Breast epithelium (tissue), 4 donors: ENCODE measurements around the gene DPYD. TPM values are rescaled to one million over a fixed set of nuclear protein-coding genes. Genes with fewer than 3 reads are reported as not detected.

Experiments used
- DNase-seq, 2 donors: peaks; one replicate each; pipeline ENCODE4 v3.0.0-alpha.2; 2019; ENCODE audit warnings: low spot score in 2 of 2
- H3K27ac ChIP-seq, 2 donors: fragments of 200-600 bp; sonication (generic) in 1 of 2; one replicate each; pipeline ENCODE4 v1.5.1; 2016 to 2019; ENCODE audit warnings: mild to moderate bottlenecking in 1 of 2
- H3K27me3 ChIP-seq, 2 donors: fragments of 200-600 bp; sonication (generic) in 1 of 2; one replicate each; pipeline versions ENCODE4 v1.5.1 to v1.6.0; 2017 to 2019; ENCODE audit warnings: control low read depth in 1 of 2, mild to moderate bottlenecking in 1 of 2
- H3K36me3 ChIP-seq: fragments of 200-600 bp; one replicate; pipeline ENCODE4 v1.5.1; 2019
- H3K4me1 ChIP-seq, 2 donors: fragments of 200-600 bp; sonication (generic); one replicate each; pipeline ENCODE4 v1.5.1; 2016 to 2019; ENCODE audit warnings: control low read depth in 1 of 2
- H3K4me3 ChIP-seq, 3 donors: fragments of 200-600 bp; sonication (generic); 1 replicate in 2 of 3; 2 replicates in 1 of 3; pipeline ENCODE4 v1.5.1; 2016 to 2019; ENCODE audit warnings: mild to moderate bottlenecking in 3 of 3, moderate library complexity in 2 of 3
- H3K9me3 ChIP-seq, 2 donors: fragments of 200-600 bp; sonication (generic) in 1 of 2; one replicate each; pipeline ENCODE4 v1.5.1; 2016 to 2019; ENCODE audit warnings: control low read depth in 1 of 2
- POLR2A ChIP-seq: fragments of 450-650 bp; IDR thresholded peaks from one replicate; pipeline ENCODE4 v1.6.1; 2016; ENCODE audit warnings: antibody characterized with exemption, mild to moderate bottlenecking, moderate library complexity
- POLR2AphosphoS5 ChIP-seq, 3 donors: sonication (generic); formaldehyde crosslinking; IDR thresholded peaks; one replicate each; pipeline ENCODE4 v1.6.1; 2017; ENCODE audit warnings: antibody characterized with exemption in 3 of 3
- intact Hi-C: fragments of 100-400 bp; cut with DNase I; formaldehyde crosslinking; loops from one replicate; pipeline ENCODE4 v1.15.1; 2023; ENCODE audit warnings: low total_unique reads
- total RNA-seq, 3 donors: library from RNA; depleted of rRNA; stranded (reverse); fragments of >200 nt; gene quantifications; one replicate each; pipeline ENCODE4 v1.1.0, GENCODE V29; 2016
- TF ChIP-seq, protein P1 (sequence below), 3 donors: fragments of 450-650 bp; IDR thresholded peaks; one replicate each; pipeline ENCODE4 v1.5.1; 2016 to 2017; ENCODE audit warnings: antibody characterized with exemption in 3 of 3, mild to moderate bottlenecking in 3 of 3, moderate library complexity in 3 of 3

The DPYD gene
- total RNA-seq, 3 donors from 2014 or later = 56.4 to 95.1 (median 58.1) TPM

DNA sequence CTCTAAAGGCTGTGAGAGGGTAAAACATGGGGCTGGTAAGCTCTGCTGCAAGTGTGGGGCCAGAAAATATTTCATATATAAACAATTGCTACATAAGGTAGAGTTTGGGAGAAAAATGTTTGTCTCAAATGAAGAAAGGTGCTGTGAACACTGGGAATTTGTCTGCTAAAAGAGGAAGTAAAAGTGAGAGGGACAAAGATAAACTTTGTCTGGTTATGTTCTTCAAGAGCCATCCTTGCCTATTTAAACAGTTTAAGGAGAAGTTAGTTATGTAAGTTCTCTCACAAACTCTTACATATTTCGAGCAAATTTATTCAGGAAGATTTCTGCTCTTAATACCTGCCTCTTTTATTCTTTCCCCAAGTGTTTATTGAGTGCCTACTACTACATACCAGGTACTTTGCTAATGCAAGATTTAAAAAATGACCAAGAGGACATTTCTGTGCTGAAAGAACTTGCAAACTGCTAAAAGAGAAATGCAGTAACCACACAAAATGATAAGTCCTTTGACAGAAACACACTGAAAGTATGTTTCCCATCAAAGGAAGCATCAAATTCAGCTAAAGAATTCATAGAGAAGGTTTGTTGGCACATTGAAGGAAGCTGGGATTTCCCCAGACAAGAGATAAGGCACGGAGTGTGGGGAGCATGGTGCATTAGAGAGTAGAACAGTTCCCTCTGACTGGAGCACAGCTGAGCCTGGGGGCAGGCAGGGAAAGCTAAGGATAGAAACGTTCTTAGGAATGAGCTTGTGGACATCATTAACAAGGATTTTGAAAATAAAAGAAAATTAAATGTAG is 650.1 kb downstream of the DPYD start:
- intact Hi-C loops = no loop called here
- TF ChIP-seq POLR2A (no peak), POLR2AphosphoS5 (IDR thresholded peaks at IDR 0.05) (no peak)
- TF ChIP-seq, protein P1, sequence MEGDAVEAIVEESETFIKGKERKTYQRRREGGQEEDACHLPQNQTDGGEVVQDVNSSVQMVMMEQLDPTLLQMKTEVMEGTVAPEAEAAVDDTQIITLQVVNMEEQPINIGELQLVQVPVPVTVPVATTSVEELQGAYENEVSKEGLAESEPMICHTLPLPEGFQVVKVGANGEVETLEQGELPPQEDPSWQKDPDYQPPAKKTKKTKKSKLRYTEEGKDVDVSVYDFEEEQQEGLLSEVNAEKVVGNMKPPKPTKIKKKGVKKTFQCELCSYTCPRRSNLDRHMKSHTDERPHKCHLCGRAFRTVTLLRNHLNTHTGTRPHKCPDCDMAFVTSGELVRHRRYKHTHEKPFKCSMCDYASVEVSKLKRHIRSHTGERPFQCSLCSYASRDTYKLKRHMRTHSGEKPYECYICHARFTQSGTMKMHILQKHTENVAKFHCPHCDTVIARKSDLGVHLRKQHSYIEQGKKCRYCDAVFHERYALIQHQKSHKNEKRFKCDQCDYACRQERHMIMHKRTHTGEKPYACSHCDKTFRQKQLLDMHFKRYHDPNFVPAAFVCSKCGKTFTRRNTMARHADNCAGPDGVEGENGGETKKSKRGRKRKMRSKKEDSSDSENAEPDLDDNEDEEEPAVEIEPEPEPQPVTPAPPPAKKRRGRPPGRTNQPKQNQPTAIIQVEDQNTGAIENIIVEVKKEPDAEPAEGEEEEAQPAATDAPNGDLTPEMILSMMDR (IDR thresholded peaks at IDR 0.05) = no peak
- H3K4me3 ChIP-seq = no peak overlapping the region
- H3K36me3 ChIP-seq = no peaks in the 10 kb centered on the region
- no peaks in the 10 kb centered on the region for H3K27me3 ChIP-seq
- H3K9me3 ChIP-seq = no peaks in the 10 kb centered on the region
- H3K27ac ChIP-seq = no peak overlapping the region
- no peaks in the 10 kb centered on the region for H3K4me1 ChIP-seq
- no peak for DNase-seq

DNA sequence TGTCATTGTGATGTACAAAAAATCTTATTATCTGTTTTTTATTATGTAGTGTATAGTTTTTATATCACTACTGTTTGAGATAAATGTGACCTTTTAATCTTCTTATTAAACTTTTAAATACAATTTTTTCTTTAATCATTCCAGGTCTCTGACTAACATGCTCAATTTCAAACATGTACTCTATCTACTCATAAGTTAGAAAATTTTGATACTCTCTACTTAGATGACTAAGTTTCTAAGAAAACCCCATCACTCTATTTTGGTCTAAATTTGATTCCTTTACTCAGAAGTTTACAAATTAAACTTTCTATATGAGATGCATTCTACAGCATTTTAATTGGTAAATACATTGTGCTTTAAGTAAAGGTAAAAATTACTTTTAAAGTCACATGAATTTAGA is 655.2 kb downstream of the DPYD start:
- TF ChIP-seq POLR2AphosphoS5 (IDR thresholded peaks at IDR 0.05) = no peak
- TF ChIP-seq, protein P1 (IDR thresholded peaks at IDR 0.05) = no peak
- TF ChIP-seq POLR2A = no peak
- no peak overlapping the region for H3K27ac ChIP-seq
- no peak for DNase-seq
- intact Hi-C loops = no loop called here
- no peaks in the 10 kb centered on the region for H3K36me3 ChIP-seq
- no peaks in the 10 kb centered on the region for H3K4me1 ChIP-seq
- no peaks in the 10 kb centered on the region for H3K27me3 ChIP-seq
- H3K4me3 ChIP-seq = no peak overlapping the region
- no peaks in the 10 kb centered on the region for H3K9me3 ChIP-seq

DNA sequence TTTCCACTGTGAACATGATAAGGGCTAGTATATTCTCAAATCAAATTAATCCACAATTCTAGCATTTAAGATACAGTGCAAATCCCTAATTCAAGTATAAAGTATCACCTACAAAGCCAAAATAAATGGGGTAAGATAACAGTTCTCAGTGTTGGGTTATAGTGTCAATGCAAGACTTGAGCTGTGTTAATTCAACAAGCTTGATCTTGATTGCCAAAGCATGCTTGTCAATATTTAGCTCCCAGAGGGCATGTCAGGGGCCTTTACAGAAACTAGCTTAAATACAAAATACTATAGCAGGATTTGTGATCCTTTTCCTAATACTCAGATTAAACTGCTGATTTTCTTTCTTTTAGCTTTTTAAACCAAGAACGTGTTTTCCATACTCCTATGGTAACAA is 658.0 kb downstream of the DPYD start:
- no peak overlapping the region for H3K27ac ChIP-seq
- H3K36me3 ChIP-seq = no peaks in the 10 kb centered on the region
- no peaks in the 10 kb centered on the region for H3K27me3 ChIP-seq
- no peak for TF ChIP-seq POLR2A
- TF ChIP-seq, protein P1 (IDR thresholded peaks at IDR 0.05) = no peak
- no peaks in the 10 kb centered on the region for H3K4me1 ChIP-seq
- H3K4me3 ChIP-seq = no peak overlapping the region
- intact Hi-C loops = no loop called here
- no peak for DNase-seq
- H3K9me3 ChIP-seq = no peaks in the 10 kb centered on the region

DNA sequence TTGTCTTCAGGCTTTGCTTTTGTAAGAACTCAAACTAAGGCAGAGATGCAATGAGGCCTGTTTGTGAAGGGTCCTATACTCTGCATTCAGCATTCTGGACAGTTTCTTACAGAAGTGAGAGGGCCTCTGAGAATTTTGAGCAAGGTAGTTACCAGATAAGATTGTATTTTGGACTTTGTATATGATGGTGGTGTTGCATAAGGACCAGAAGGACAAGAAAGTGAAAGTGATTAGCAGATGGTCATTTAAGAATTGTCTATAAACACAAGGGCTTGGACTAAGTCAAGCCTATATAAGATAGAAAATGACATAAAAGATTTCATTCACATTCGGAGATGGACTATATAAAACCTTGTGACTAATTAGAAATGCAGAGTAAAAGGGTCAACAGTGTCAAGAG is 662.2 kb downstream of the DPYD start:
- H3K9me3 ChIP-seq = no peaks in the 10 kb centered on the region
- DNase-seq = no peak
- H3K4me3 ChIP-seq = no peak overlapping the region
- intact Hi-C loops = no loop called here
- no peak overlapping the region for H3K27ac ChIP-seq
- no peaks in the 10 kb centered on the region for H3K27me3 ChIP-seq
- TF ChIP-seq POLR2A = no peak
- TF ChIP-seq POLR2AphosphoS5 (IDR thresholded peaks at IDR 0.05) = no peak
- TF ChIP-seq, protein P1 (IDR thresholded peaks at IDR 0.05) = no peak
- no peaks in the 10 kb centered on the region for H3K4me1 ChIP-seq
- no peaks in the 10 kb centered on the region for H3K36me3 ChIP-seq

DNA sequence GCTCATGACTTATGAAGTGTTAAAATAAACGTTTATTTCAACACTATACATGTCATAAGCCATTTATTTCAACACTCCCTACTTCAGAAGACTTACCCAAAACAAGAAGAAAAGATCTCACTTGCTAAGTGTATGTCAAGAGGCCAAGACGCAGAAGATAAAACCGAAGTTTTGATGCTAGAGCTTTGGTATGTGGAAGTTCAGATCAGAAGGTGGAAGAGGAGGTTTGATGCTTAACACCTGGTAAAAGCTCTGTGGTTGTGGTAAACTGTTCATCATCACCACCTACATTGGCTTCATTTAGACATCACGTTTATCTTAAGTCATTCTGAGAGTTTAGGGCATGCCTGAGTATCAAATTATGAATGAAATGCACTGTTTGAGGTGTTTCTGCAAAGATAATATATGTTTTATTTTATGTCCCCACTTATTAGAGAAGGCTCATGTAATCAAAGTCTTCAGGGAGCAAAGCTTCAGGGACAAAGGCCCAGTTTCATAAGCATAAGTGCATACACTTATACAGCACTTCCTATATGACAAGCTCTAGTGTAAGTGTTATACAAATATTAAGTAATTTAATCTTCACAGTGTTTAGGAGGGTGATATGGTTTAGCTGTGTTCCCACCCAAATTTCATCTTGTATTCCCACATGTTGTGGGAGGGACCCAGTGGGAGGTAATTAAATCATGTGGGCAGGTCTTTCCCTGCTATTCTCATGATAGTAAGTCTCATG is 665.9 kb downstream of the DPYD start:
- intact Hi-C loops = no loop called here
- Histone ChIP-seq H3K4me1 (no peaks in the 10 kb centered on the region), H3K27ac (no peak overlapping the region), H3K9me3 (no peaks in the 10 kb centered on the region), H3K36me3 (no peaks in the 10 kb centered on the region), H3K27me3 (no peaks in the 10 kb centered on the region), H3K4me3 (no peak overlapping the region)
- no peak for DNase-seq
- TF ChIP-seq, protein P1 (IDR thresholded peaks at IDR 0.05) = no peak
- TF ChIP-seq POLR2AphosphoS5 (IDR thresholded peaks at IDR 0.05) = no peak
- no peak for TF ChIP-seq POLR2A
